ENCODE results near the gene MGRN1.

MGRN1 gene

GRCh38 chr16:4677390-4677789 lies 52.8 kb downstream of the MGRN1 start:
- DNase-seq: no peak

GRCh38 chr16:4677994-4678393 lies 53.4 kb downstream of the MGRN1 start:
- no peak for DNase-seq

GRCh38 chr16:4678596-4678995 lies 54.0 kb downstream of the MGRN1 start:
- DNase-seq: no peak

GRCh38 chr16:4679156-4679849 lies 54.7 kb downstream of the MGRN1 start:
- peak in 1 of 4 experiments; percentile 35 for DNase-seq

GRCh38 chr16:4679850-4680636 lies 55.4 kb downstream of the MGRN1 start:
- peak; percentile 95 to 97 (median 96) for DNase-seq

- DNase-seq: no peak
Measured at GRCh38 chr16:4680673-4681470, 56.2 kb downstream of the MGRN1 start.

- DNase-seq: no peak
Measured at GRCh38 chr16:4681471-4682083, 57.0 kb downstream of the MGRN1 start.

- peak; percentile 37 to 57 (median 48) for DNase-seq
Measured at GRCh38 chr16:4682084-4682591, 57.5 kb downstream of the MGRN1 start.

- DNase-seq: peak; percentile 73 to 83 (median 76)
Measured at GRCh38 chr16:4682616-4683254, 58.1 kb downstream of the MGRN1 start.

GRCh38 chr16:4683255-4684057 lies 58.8 kb downstream of the MGRN1 start:
- no peak for DNase-seq

- no peak for DNase-seq
Measured at GRCh38 chr16:4684058-4684715, 59.6 kb downstream of the MGRN1 start.

- no peak for DNase-seq
Measured at GRCh38 chr16:4684763-4685162, 60.1 kb downstream of the MGRN1 start.

GRCh38 chr16:4685292-4685691 lies 60.7 kb downstream of the MGRN1 start:
- DNase-seq: no peak

GRCh38 chr16:4685776-4686496 lies 61.3 kb downstream of the MGRN1 start:
- no peak for DNase-seq

- DNase-seq: no peak
Measured at GRCh38 chr16:4686497-4687210, 62.0 kb downstream of the MGRN1 start.

- DNase-seq: no peak
Measured at GRCh38 chr16:4687416-4687815, 62.8 kb downstream of the MGRN1 start.

GRCh38 chr16:4687946-4688673 lies 63.5 kb downstream of the MGRN1 start:
- no peak for DNase-seq

- DNase-seq: no peak
Measured at GRCh38 chr16:4688674-4689045, 64.0 kb downstream of the MGRN1 start.

Measured in suppressor macrophage (primary cell).